IPS-11a (cell line): ENCODE measurements around the gene KRT7.

Source experiments
- H3K4me3 ChIP-seq: one replicate; pipeline ENCODE4 v1.5.1; 2013; ENCODE audit warnings: low read depth, low read length, control low read depth

KRT7 gene

DNA sequence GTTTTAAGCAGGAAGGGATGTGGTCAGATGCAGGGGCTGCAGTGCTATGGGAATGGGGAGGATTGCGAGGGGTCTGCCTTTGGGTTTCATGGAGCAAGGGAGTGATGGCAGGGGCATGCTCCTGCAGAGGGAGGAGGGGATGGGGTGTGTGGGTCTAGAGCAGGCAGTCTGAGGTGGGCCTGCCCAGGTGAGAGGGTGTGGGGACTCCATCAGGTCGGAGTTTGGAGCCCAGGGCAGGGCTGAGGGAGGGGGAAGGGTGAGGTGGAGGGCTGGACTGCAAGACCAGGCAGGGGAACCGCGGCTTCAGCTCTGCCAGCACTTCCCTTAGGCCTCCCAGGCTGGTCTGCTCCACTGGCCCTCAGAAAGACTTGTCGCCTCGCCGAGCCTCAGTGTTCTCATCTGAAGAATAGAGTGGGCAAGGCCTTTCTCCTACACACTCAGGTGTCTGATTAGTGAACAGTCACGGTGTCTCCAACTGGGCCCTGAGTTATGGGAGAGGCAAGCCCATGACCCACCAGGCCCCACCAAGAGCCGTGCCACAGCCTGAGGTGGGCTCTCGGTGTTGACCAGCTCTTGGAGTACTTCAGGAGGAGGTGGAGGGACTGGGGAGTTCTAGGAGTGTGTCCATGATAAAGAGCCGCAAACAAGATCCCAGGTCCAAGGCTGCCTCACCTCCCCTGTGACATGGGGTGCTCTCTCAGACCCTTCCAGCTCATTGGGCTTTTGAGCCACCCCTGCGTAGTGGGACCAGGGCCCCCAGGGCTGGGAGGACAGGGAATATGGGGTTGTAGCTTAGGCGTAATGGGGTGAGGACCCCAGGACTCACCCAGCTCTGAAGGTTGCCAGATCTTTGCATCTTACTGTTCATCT lies 21.1 kb upstream of the KRT7 start:
- H3K4me3 ChIP-seq: no peak overlapping the region

DNA sequence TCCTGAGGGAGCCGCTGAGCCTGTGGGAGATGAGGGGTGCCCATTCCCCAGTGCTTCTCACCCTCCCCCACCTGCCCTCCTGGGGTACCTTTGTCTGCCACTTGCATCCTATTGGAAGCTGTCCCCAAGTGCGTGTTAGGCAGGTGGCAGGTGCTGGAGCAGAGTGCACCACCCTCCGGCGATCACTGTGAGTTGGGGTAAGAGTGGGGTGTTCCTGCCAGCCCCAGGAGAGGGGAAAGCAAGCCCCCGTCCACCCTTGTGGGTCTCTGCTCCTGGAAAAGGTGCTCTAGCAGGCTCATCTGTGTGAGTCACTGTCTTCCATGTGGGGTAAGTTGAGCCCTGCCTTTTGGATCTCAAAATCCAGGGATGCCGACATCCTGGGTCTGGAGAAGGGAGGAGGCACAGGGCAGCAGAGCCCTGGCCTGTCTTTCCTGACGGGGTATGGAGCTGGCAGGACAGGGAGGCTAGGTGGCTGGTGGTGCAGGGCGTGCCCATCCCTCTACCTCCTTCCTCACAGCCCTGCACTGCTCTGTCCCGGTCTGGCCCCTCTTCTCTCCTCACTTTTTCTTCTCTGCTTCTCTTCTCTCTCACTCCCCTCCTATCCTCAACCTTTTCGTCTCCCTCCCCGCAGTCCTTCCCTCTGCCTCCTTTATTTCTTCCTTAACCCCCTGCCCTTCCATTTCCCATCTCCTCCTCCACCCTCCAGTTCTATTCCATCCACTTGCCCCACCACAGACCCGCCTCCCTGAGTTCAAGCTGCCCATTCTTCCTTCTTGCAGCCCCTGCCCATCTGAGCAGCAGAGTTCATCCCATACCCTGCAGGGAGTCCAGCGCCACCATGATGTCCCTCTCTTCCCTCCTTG lies 20.1 kb upstream of the KRT7 start:
- H3K4me3 ChIP-seq: no peak overlapping the region

DNA sequence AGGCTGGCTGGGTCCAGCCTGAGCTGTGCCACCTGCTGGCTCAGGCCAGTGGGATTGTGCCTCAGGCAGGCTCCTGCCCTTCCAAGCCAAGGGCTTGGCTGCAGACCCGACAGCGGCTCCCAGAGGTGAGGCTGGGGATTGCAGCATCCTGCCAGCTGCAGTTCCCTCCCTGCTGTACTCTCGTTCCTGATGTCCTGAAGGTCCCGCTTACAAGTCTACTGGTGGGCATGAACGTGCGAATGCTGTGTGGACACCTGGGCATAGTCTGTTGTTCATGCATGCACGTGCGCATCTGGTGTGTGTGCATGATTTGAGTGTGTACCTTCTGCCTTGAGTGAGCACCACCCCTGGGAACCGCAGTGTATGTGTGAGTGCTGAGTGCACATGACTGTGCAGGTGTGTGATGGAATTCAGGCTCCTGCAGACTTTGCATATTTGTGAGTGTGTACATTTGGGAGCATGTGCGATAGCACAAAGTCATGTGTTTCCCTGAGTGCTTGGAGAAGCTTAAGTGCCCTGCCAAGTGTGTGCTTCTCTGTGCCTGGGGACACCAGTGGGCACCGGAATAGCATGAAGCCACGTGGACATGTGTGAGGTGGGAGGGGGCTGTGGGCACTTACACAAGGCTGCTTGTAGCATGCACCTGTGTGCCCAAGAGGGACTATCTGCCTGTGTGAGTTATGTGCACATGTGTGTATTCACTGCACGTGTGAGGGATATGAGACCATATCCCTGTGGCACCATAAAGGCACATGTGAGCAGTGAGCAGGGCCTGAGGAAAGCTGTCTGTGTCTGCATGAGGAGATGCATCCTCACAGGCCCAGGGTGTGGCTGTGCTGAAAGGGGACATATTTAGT lies 19.3 kb upstream of the KRT7 start:
- no peak overlapping the region for H3K4me3 ChIP-seq

DNA sequence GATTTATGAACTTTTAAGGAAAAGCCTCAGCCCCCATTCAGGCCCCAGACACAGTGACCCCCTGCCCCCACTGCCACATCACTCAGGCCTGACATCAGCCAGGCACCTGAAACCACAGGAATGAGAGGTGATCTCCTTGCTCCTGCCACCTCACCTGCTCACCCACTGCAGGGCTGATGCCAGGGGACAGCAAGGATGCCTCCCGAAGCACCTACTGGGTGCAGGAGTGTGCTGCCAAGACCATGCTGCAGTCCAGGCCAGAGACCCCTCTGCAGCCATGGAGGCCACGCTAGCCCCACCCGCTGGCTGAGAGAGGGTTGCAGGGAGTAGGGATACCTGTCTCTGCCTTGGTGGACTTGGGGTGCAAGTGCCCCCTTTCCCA lies 18.6 kb upstream of the KRT7 start:
- no peak overlapping the region for H3K4me3 ChIP-seq

DNA sequence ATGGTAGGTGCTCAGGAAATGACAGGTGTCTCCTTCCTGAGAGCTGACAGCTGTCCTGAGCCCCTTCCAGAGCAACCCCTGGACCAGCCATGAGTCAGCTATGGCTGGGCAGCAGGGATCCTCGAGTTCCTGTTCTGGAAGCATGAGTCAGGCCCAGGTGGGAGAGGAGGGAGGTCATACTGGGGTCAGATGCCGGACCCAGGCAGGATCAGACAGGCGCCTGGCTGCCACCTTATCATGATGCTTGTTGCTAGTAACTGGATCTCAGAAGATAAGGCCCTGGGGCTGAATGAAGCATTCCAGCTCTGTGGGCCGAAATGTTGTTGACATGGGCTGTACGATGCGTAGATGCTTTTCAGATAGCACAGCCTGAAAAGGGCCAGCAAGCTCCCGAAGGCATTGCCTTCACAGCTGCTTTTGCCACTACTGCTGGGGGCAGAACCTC lies 17.4 kb upstream of the KRT7 start:
- H3K4me3 ChIP-seq: no peak overlapping the region

DNA sequence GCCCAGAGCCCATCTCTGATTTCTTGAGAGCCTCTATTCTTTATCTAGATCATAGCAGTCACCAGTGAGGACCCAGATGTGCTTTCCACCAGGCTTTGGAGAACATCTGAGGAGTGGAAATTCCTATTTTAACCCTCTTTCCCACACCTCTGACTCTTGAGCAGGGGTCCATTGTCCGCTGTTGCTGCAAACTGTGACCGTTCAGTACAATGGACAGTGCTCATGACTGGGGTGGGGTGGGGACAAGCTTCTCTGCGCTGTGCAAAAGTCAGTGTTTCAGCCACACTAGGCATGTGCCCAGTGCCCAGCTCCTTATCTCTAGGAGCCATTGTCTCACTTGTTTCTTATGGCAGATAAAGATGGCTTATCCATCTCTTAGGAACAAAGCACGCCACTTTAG lies 16.9 kb upstream of the KRT7 start:
- no peak overlapping the region for H3K4me3 ChIP-seq

DNA sequence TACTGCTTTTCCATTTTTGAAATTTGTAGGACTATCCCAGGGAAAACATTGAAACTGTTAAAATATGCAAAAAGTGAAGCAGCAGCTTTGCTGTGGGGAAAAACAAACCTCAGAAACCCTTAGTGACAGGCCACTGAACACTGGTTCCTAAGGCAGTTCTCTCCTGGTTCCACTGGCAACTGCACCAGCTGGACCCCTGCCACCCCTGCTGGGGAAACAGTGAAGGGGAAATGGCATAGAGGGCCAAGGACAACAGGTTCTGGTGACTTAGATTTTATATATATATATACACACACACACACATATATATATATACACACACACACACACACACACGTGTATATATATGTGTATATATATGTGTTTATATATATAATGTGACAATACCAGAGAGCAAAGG lies 16.2 kb upstream of the KRT7 start:
- H3K4me3 ChIP-seq: no peak overlapping the region

DNA sequence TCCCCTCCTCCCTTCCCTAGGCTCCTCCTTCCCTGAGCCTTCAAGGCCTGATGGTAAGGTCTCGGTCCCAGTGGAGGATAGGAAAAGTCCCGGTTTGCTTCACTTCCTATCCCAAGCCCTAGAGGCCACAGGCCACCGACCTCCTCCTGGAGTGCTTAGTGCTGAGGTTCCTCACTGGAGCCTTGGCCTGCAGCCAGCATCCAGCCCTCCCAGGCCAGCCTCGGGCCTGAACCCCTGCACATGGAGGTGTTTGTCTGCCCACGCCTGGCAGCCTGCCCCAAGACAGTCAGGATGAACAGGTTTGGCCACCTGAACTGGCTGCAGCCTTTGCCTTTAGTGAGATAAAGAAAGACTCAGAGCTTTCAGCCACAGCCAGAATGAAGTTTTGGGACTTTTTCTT lies 15.8 kb upstream of the KRT7 start:
- no peak overlapping the region for H3K4me3 ChIP-seq

DNA sequence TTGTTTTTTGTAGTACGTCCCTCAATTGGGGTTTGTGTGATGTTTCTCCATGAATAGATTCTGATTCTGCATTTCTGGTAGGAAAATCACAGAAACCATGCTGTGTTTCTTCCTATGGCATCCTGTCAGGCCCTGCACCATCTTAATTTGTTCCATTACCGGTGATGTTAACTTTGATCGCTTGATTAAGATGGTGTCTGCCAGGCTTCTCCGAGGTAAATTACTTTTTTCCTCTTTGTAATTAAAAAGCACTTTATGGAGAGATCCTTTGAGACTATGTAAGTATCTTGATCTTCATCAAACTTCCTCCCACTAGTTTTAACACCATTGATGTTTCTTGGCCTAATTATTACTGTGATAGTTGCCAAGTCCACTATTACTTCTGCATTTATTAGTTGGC lies 15.0 kb upstream of the KRT7 start:
- H3K4me3 ChIP-seq: no peak overlapping the region

DNA sequence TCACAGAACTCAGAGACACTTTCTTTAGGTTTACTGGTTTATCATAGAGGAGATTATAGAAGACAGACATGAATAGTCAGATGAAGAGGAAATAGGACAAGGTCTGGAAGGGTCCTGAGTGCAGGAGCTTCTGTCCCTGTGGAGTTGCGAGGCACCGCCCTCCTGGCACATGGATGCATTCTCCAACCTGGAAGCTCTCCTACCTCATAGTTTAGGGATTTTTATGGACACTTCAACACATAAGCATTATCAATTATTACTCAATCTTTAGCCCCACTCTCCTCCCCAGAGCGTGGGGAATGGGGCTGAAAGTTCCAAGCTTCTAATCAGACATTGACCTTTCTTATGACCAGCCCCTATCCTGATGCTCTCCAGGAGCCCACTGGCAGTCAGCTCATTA lies 12.6 kb upstream of the KRT7 start:
- H3K4me3 ChIP-seq: no peak overlapping the region

DNA sequence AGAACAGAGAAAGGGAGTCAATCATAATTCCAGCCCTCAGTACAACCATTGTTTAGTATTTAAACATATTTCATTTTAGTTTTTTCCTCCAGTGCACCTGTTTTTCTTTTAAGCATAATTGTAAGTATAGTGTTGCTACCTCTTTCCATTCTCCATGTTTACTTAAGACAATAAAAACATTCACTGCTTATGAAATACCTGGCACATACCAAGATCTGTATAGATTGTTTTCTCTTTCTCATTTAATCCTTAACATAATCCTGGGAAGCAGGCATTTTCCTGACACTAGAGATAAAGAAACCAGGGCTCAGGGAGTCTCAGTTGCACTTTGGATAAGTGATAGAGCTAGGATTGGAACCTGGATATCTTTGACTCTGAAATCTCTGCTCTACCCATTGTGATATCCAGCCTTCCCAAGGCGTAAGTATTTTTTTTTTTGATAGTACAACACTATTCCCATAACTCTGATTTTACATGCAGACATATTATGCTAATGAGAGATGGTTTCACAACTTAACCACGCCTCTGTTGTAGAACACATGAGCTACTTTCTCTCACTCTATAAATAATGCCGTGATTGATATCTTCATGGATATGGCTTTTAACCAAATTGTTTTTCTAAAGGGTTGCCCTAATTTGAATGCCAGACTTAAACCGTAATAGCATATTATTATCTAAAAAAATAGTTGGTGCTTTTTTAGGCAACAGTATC lies 11.8 kb upstream of the KRT7 start:
- H3K4me3 ChIP-seq: no peak overlapping the region

DNA sequence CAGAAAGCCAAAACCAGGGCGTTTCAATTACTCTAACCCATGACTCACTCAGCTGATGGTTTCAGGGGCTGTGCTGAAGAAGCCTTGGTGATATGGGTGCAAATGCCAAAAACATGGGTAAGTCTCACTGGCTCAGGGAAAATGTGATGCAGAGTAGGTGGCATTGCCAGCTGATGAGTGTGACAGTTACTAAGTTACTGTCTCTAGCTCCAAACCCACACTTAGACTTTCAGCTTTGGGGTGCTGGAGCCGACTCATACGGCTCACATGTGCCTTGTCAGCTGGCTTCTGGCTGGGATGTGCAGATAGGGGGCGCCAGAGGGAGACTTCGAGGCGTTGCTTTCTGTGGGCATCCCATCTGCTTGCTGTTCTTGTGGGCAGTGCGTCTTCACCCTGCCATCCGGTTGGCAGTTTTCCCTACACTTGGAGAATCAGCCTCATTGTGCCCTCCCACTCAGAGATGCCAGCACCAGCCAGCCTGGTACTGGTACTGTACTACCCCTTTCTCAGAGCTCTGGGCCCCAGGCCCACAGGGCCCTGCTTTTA lies 11.1 kb upstream of the KRT7 start:
- no peak overlapping the region for H3K4me3 ChIP-seq

DNA sequence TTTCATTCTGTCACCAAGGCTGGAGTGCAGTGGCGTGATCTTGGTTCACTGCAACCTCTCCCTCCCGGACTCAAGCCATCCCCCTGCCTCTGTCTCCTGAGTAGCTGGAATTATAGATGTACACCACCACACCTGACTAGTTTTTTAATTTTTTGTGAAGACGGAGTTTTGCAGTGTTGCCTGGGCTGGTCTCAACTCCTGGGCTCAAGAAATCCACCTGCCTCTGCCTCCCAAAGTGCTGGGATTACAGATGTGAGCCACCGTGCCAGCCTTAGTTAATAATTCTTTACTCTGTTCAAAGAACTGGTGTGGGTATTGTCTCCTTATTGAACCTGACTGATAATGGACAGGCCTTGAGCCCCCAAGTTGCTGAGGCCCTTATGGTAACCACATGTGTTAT lies 10.4 kb upstream of the KRT7 start:
- no peak overlapping the region for H3K4me3 ChIP-seq

DNA sequence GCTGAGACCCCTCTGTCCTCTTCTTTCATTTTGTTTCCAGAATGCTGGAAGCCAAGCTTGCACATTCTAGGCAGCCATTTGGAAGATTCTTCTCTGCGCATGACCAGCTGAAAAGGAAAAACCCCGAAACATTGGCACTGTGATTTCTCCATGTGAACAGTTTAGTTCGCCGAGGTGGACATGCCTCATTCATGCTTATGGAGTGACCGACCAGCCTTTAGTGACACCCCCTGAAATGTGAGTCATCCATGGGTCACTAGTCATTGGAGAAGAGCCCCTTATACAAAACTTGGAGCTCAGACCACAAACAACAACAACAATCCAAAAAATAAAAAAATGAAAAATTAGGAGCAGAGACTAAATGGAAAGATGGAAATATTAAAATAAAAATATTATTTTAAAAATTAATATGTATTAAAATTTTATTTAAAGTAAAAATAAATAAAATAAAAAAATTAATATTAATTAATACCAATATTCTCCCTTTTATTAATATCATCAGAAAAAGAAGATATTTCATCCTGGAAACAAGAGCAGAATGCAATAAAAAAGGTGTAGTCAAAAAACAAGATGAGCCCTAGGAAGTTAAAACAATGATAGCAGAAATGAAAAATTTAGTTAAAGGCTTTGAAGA lies 9.5 kb upstream of the KRT7 start:
- no peak overlapping the region for H3K4me3 ChIP-seq

DNA sequence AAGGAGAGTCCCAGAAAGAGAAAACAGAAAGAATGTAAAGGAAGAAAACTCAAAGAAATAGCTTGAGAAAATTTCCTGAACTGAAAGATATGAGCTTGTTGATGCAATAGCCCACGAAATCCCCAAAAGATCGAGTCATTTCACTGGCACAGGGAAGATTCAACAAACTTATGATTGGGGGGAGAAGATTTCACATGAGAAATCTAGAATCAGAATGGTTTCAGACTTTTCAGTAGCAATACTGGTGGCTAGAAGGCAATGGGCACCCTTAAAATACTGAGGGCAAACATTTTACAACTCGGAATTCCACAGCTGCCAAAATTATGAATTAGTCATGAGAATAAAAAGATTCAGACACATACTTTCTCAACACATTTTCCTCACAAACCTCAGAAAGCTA lies 8.9 kb upstream of the KRT7 start:
- no peak overlapping the region for H3K4me3 ChIP-seq

DNA sequence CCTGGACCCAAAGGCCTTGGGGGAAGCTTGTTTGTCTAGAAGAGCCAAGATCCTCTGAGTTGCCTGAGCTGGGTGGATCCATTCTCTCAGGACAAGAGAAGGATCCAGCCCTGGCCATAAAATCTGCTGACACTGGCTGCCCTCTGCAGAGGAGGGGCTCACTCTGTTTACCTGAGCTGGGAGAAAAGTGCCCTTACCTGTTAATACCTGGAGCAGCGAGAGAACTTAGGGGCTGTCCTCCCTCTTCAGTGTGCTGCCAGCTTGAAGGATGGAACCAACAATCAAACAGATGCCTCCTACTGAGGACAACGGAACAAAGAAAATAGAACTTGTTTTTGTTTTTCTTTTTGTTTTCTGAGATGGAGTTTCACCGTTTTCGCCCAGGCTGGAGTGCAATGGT lies 7.3 kb upstream of the KRT7 start:
- H3K4me3 ChIP-seq: no peak overlapping the region

DNA sequence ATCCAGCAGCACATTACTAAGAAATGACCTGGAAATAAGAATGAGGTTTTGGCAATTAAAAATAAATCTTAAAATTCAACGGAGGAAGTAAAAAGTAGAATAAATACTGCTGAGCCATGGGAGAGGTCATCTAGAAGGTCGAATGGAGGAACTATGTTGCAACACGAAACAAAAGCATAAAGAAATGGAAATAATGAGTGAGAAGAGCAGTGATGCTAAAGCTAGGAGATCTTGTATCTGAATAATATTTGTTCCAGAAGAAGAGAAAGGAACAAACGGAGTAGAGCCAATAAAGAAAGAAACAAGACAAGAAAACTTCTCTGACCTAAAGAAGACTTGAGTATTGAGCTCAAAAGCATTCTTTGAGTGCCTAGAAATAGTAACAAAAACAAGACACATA lies 6.6 kb upstream of the KRT7 start:
- no peak overlapping the region for H3K4me3 ChIP-seq

DNA sequence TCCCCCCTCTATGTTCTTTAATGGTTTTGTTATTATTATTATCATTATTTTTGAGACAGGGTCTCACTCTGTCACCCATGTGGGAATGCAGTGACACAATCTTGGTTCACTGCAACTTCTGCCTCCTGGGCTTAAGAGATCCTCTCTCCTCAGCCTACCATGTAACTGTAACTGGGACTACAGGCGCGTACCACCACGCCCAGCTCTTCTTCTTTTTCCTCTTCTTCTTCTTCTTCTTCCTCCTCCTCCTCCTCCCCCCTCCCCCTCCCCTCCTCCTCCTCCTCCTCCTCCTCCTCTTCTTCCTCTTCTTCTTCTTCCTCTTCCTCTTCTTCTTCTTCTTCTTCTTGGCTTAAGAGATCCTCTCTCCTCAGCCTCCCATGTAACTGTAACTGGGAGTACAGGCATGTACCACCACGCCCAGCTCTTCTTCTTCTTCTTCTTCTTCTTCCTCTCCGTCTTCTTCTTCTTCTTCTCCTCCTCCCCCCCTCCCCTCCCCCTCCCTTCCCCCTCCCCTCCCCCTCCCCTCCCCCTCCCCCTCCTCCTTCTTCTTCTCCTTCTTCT lies 5.4 kb upstream of the KRT7 start:
- no peak overlapping the region for H3K4me3 ChIP-seq

DNA sequence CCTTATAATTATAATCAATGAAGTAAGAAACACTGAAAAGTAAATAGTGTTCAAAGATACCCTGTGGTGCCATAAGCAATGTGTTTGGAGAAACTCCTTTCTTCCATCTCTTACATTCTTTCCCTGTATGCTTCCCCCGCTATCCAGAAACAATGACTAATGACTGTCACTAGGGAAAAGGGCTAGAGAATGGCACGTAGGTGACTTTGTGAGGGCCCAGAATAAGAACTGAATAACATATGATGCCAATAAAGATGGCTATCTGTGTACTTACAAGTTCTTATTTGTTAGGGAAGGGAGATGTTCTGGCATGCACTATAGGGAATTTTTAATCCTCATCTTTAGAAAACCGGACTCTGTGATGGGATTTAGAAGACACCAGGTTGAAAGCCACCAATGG lies 4.7 kb upstream of the KRT7 start:
- H3K4me3 ChIP-seq: no peak overlapping the region

DNA sequence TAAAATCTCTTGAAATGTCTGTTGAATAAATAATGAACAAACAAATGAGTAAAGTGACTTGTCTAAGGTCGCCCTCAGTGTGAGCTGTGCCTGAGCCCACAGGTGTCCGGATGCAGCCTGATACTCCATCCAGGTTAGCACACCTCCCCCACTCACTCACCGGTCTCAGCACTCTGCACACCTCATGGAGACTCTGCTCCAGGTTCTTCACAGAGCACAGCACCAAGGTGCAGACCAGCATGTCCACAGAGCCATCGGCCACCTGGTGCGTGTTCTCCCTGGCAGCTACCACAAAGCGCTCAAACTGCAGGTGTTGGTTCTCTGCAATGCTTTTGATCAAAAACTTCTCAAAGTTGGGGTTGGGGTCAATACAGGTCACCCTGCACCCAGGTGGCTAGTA lies 4.1 kb upstream of the KRT7 start:
- no peak overlapping the region for H3K4me3 ChIP-seq
